ENCODE data around the gene PAK2.
"Not testable (repeated sequence)": the region's sequence is repeated elsewhere in the genome, so short reads cannot be mapped to it uniquely, and the experiment has no call there.

PAK2 gene

GRCh38 chr3:196844235-196845219 lies 104.9 kb downstream of the PAK2 start:
- FAIRE-seq: not testable (repeated sequence)

GRCh38 chr3:196848375-196848774 lies 108.7 kb downstream of the PAK2 start:
- FAIRE-seq: not testable (repeated sequence)

GRCh38 chr3:196849180-196849741 lies 109.6 kb downstream of the PAK2 start:
- FAIRE-seq: no peak

- not testable (repeated sequence) for FAIRE-seq
These were observed 123.3 kb downstream of the PAK2 start for GRCh38 chr3:196863000-196863399.

- FAIRE-seq: no peak
These were observed 127.5 kb downstream of the PAK2 start for GRCh38 chr3:196867155-196867506.

- FAIRE-seq: no peak
These were observed 128.0 kb downstream of the PAK2 start, which contains the start of gene SENP5 for GRCh38 chr3:196867507-196868296. Gene SENP5 (plus strand): TSS chr3:196867920. CDS start chr3:196885182, 17,262 bp downstream.

GRCh38 chr3:196868297-196868661 lies 128.6 kb downstream of the PAK2 start:
- no peak for FAIRE-seq

- no peak for FAIRE-seq
These were observed 132.7 kb downstream of the PAK2 start for GRCh38 chr3:196872316-196872715.

- not testable (repeated sequence) for FAIRE-seq
These were observed 134.9 kb downstream of the PAK2 start for GRCh38 chr3:196874511-196875094.

GRCh38 chr3:196875258-196875657 lies 135.6 kb downstream of the PAK2 start:
- no peak for FAIRE-seq

Measured in TTC549 (cell line).